ENCODE data around the gene SCO1. TPM values are rescaled to one million over a fixed set of nuclear protein-coding genes. Genes with fewer than 3 reads are reported as not detected.

Gene SCO1
- total and polyA plus RNA-seq, 2 donors (not counting 1 experiment from before 2014, with no cell fraction given): 5.9 to 28.6 TPM

GRCh38 chr17:10648956-10649355 lies 48.4 kb downstream of the SCO1 start:
- no peaks in the 10 kb centered on the region for H3K79me2 ChIP-seq (ENCODE audit: control insufficient read depth, insufficient read depth, low read length)
- ChIA-PET CTCF (interaction anchor here (1.1 kb wide), 1 partner anchor 196 kb away, joined by 4 read pairs; no protein-coding TSS in a partner anchor), POLR2A (no interaction called here)
- no peaks in the 10 kb centered on the region for H3K27me3 Mint-ChIP-seq
- H3K4me3 Mint-ChIP-seq: no peak overlapping the region
- H3K4me2 ChIP-seq (replicated peaks; ENCODE audit: low read depth, low read length, poor library complexity, severe bottlenecking): no peak overlapping the region
- H3K9ac ChIP-seq (ENCODE audit: low read length): no peak overlapping the region
- H3K9me3 Mint-ChIP-seq (ENCODE audit: insufficient read depth): no peaks in the 10 kb centered on the region
- intact Hi-C loops (cut with micrococcal nuclease): no loop called here
- DNase-seq (no peak), ATAC-seq (ENCODE audit: low read depth) (no peak)
- H3K4me1 ChIP-seq (ENCODE audit: control insufficient read depth in 2 of 2, insufficient read depth in 2 of 2, low read length in 2 of 2): peaks cover 6% of the 10 kb centered on the region in 2 donors
- H3K9me3 ChIP-seq (ENCODE audit: control extremely low read depth in 1 of 3, control insufficient read depth in 2 of 3, insufficient read depth in 1 of 3, low read length in 2 of 3): no peaks in the 10 kb centered on the region
- H3K36me3 ChIP-seq (replicated peaks in 1 of 2; ENCODE audit: control extremely low read depth in 1 of 2, control insufficient read depth in 1 of 2, extremely low read depth in 1 of 2, insufficient read depth in 2 of 2, low read length in 1 of 2): peaks cover 0 to 10% of the 10 kb centered on the region in 2 experiments
- no peaks in the 10 kb centered on the region for H3K27me3 ChIP-seq (replicated peaks in 1 of 4; ENCODE audit: control extremely low read depth in 1 of 4, control insufficient read depth in 3 of 4, insufficient read depth in 4 of 4, low read length in 3 of 4)
- no peak overlapping the region for H3K27ac Mint-ChIP-seq
- H3K27ac ChIP-seq (ENCODE audit: low read length in 2 of 2): no peak overlapping the region
- no peaks in the 10 kb centered on the region for H4K20me1 ChIP-seq (ENCODE audit: control insufficient read depth, insufficient read depth, low read length, poor library complexity, severe bottlenecking)
- H3K4me3 ChIP-seq (ENCODE audit: control extremely low read depth in 1 of 5, extremely low read depth in 1 of 5, insufficient read depth in 1 of 5, low read depth in 2 of 5, low read length in 4 of 5): no peak overlapping the region
- peaks cover 10% of the 10 kb centered on the region for H3K4me1 Mint-ChIP-seq
- no peak for TF ChIP-seq EZH2 (IDR thresholded peaks at IDR 0.05; ENCODE audit: borderline replicate concordance, insufficient read depth, low read depth, low read length, poor library complexity, severe bottlenecking)
- no peak for TF ChIP-seq CTCF (IDR thresholded peaks at IDR 0.05)
- H2AFZ ChIP-seq (ENCODE audit: insufficient read depth, low read depth, low read length, poor library complexity, severe bottlenecking): no peak overlapping the region
- 97% methylated on average over 3 of the region's 3 CpGs for WGBS (ENCODE audit: insufficient coverage)

GRCh38 chr17:10648381-10648780 lies 49.0 kb downstream of the SCO1 start:
- TF ChIP-seq CTCF (IDR thresholded peaks at IDR 0.05) (no peak), EZH2 (IDR thresholded peaks at IDR 0.05; ENCODE audit: borderline replicate concordance, insufficient read depth, low read depth, low read length, poor library complexity, severe bottlenecking) (no peak)
- H3K4me3 ChIP-seq (ENCODE audit: control extremely low read depth in 1 of 5, extremely low read depth in 1 of 5, insufficient read depth in 1 of 5, low read depth in 2 of 5, low read length in 4 of 5): no peak overlapping the region
- H3K4me2 ChIP-seq (replicated peaks; ENCODE audit: low read depth, low read length, poor library complexity, severe bottlenecking): no peak overlapping the region
- Mint-ChIP-seq H3K4me1 (peaks cover 7% of the 10 kb centered on the region), H3K27ac (no peak overlapping the region), H3K27me3 (no peaks in the 10 kb centered on the region), H3K9me3 (ENCODE audit: insufficient read depth) (no peaks in the 10 kb centered on the region), H3K4me3 (no peak overlapping the region)
- intact Hi-C loops (cut with micrococcal nuclease): no loop called here
- H3K4me1 ChIP-seq (ENCODE audit: control insufficient read depth in 2 of 2, insufficient read depth in 2 of 2, low read length in 2 of 2): peaks cover 6% of the 10 kb centered on the region in 2 donors
- H3K27ac ChIP-seq (ENCODE audit: low read length in 2 of 2): no peak overlapping the region
- H3K27me3 ChIP-seq (replicated peaks in 1 of 4; ENCODE audit: control extremely low read depth in 1 of 4, control insufficient read depth in 3 of 4, insufficient read depth in 4 of 4, low read length in 3 of 4): no peaks in the 10 kb centered on the region
- H3K9me3 ChIP-seq (ENCODE audit: control extremely low read depth in 1 of 3, control insufficient read depth in 2 of 3, insufficient read depth in 1 of 3, low read length in 2 of 3): no peaks in the 10 kb centered on the region
- no peak overlapping the region for H3K9ac ChIP-seq (ENCODE audit: low read length)
- DNase-seq (no peak), ATAC-seq (ENCODE audit: low read depth) (no peak)
- CTCF ChIA-PET: interaction anchor here (0.9 to 5.9 kb wide), 3 partner anchors 16 to 199 kb away, joined by 3 to 113 read pairs (median 100); no protein-coding TSS in a partner anchor
- WGBS (ENCODE audit: insufficient coverage): 100% methylated on average over 2 of the region's 5 CpGs
- POLR2A ChIA-PET: no interaction called here
- H3K79me2 ChIP-seq (ENCODE audit: control insufficient read depth, insufficient read depth, low read length): no peaks in the 10 kb centered on the region
- H4K20me1 ChIP-seq (ENCODE audit: control insufficient read depth, insufficient read depth, low read length, poor library complexity, severe bottlenecking): no peaks in the 10 kb centered on the region
- H2AFZ ChIP-seq (ENCODE audit: insufficient read depth, low read depth, low read length, poor library complexity, severe bottlenecking): no peak overlapping the region
- peaks cover 0 to 11% of the 10 kb centered on the region in 2 experiments for H3K36me3 ChIP-seq (replicated peaks in 1 of 2; ENCODE audit: control extremely low read depth in 1 of 2, control insufficient read depth in 1 of 2, extremely low read depth in 1 of 2, insufficient read depth in 2 of 2, low read length in 1 of 2)

Data from B cell (primary cell).